HG02943 (cell line): Measurements from ENCODE around the gene XKR7.

Experiments
- ATAC-seq: cut with Tn5 transposase; IDR thresholded peaks from one replicate; pipeline ENCODE4 v1.9.1; 2021; ENCODE audit warnings: mild to moderate bottlenecking, low read depth, moderate library complexity; ENCODE audit not compliant: unreplicated experiment

The XKR7 gene

GRCh38 chr20:31975874-31976273 lies 7.9 kb downstream of the XKR7 start:
- no peak for ATAC-seq

- ATAC-seq = no peak
Measured at GRCh38 chr20:31977080-31977479, 9.1 kb downstream of the XKR7 start.

GRCh38 chr20:31979713-31980426 lies 11.9 kb downstream of the XKR7 start:
- ATAC-seq = no peak

GRCh38 chr20:31981784-31982183 lies 13.8 kb downstream of the XKR7 start:
- no peak for ATAC-seq

GRCh38 chr20:31984981-31985471 lies 17.1 kb downstream of the XKR7 start:
- ATAC-seq = no peak

GRCh38 chr20:31987744-31988143 lies 19.8 kb downstream of the XKR7 start:
- ATAC-seq = no peak

GRCh38 chr20:31988430-31989015 lies 20.6 kb downstream of the XKR7 start:
- no peak for ATAC-seq

- no peak for ATAC-seq
Measured at GRCh38 chr20:31989030-31989645, 21.2 kb downstream of the XKR7 start.

- no peak for ATAC-seq
Measured at GRCh38 chr20:31990641-31991338, 22.8 kb downstream of the XKR7 start.

GRCh38 chr20:31991339-31991705 lies 23.4 kb downstream of the XKR7 start:
- no peak for ATAC-seq

GRCh38 chr20:31992086-31992485 lies 24.1 kb downstream of the XKR7 start:
- no peak for ATAC-seq

- ATAC-seq = no peak
Measured at GRCh38 chr20:31996996-31997395, 29.0 kb downstream of the XKR7 start.

GRCh38 chr20:31998246-31998645 lies 30.3 kb downstream of the XKR7 start:
- ATAC-seq = no peak

GRCh38 chr20:32003325-32003724 lies 35.4 kb downstream of the XKR7 start:
- no peak for ATAC-seq

GRCh38 chr20:32004963-32005362 lies 37.0 kb downstream of the XKR7 start:
- no peak for ATAC-seq

GRCh38 chr20:32006053-32006452 lies 38.1 kb downstream of the XKR7 start:
- ATAC-seq = no peak

- no peak for ATAC-seq
Measured at GRCh38 chr20:32006841-32007786, 39.2 kb downstream of the XKR7 start.

- ATAC-seq = no peak
Measured at GRCh38 chr20:32007787-32008616, 40.1 kb downstream of the XKR7 start.

- no peak for ATAC-seq
Measured at GRCh38 chr20:32009564-32009963, 41.6 kb downstream of the XKR7 start.
